ENCODE data around the gene TARDBP. TPM values are rescaled to one million over a fixed set of nuclear protein-coding genes. Genes with fewer than 3 reads are reported as not detected.

The TARDBP gene
- total and polyA plus RNA-seq, 2 donors (not counting 1 experiment from before 2014, with no cell fraction given), result 97.1 to 161 TPM

GRCh38 chr1:11044849-11045427 is 32.5 kb downstream of the TARDBP start:
- Histone ChIP-seq H3K4me1 (ENCODE audit: control insufficient read depth, extremely low read depth, insufficient read depth, low read length) (no peaks in the 10 kb centered on the region), H3K4me3 (replicated peaks in 1 of 4; ENCODE audit: control extremely low read depth in 1 of 4, insufficient read depth in 1 of 4, low read depth in 3 of 4, low read length in 4 of 4) (no peak overlapping the region), H3K27ac (ENCODE audit: insufficient read depth, low read length) (no peak overlapping the region), H3K79me2 (ENCODE audit: control insufficient read depth, insufficient read depth, low read length) (no peaks in the 10 kb centered on the region), H2AFZ (ENCODE audit: low read length) (no peak overlapping the region), H3K9me3 (ENCODE audit: control insufficient read depth, insufficient read depth, low read depth, low read length) (no peaks in the 10 kb centered on the region), H3K4me2 (ENCODE audit: extremely low read depth, insufficient read depth, low read length) (no peak overlapping the region), H4K20me1 (ENCODE audit: control insufficient read depth, extremely low read depth, insufficient read depth, low read length) (no peaks in the 10 kb centered on the region), H3K27me3 (ENCODE audit: control insufficient read depth, insufficient read depth, low read length) (no peaks in the 10 kb centered on the region), H3K9ac (ENCODE audit: insufficient read depth, low read length) (no peak overlapping the region), H3K36me3 (ENCODE audit: control insufficient read depth, insufficient read depth, low read length) (no peaks in the 10 kb centered on the region)
- DNase-seq (ENCODE audit: low read depth in 2 of 2), result no peak
- no peak for TF ChIP-seq CTCF (conservative IDR thresholded peaks at IDR 0.05 in 1 of 2, IDR thresholded peaks at IDR 0.05 in 1 of 2; ENCODE audit: low read depth in 1 of 2, low read length in 2 of 2)

GRCh38 chr1:11045428-11046269 is 33.2 kb downstream of the TARDBP start:
- Histone ChIP-seq H4K20me1 (ENCODE audit: control insufficient read depth, extremely low read depth, insufficient read depth, low read length) (no peaks in the 10 kb centered on the region), H3K36me3 (ENCODE audit: control insufficient read depth, insufficient read depth, low read length) (no peaks in the 10 kb centered on the region), H2AFZ (ENCODE audit: low read length) (no peak overlapping the region), H3K9ac (ENCODE audit: insufficient read depth, low read length) (no peak overlapping the region), H3K4me2 (ENCODE audit: extremely low read depth, insufficient read depth, low read length) (no peak overlapping the region), H3K27me3 (ENCODE audit: control insufficient read depth, insufficient read depth, low read length) (no peaks in the 10 kb centered on the region), H3K9me3 (ENCODE audit: control insufficient read depth, insufficient read depth, low read depth, low read length) (no peaks in the 10 kb centered on the region), H3K27ac (ENCODE audit: insufficient read depth, low read length) (no peak overlapping the region), H3K4me3 (replicated peaks in 1 of 4; ENCODE audit: control extremely low read depth in 1 of 4, insufficient read depth in 1 of 4, low read depth in 3 of 4, low read length in 4 of 4) (no peak overlapping the region), H3K4me1 (ENCODE audit: control insufficient read depth, extremely low read depth, insufficient read depth, low read length) (no peaks in the 10 kb centered on the region), H3K79me2 (ENCODE audit: control insufficient read depth, insufficient read depth, low read length) (no peaks in the 10 kb centered on the region)
- DNase-seq (ENCODE audit: low read depth in 2 of 2), result no peak
- TF ChIP-seq EZH2 (IDR thresholded peaks at IDR 0.05; ENCODE audit: low read length, missing control alignments), result no peak
- no peak for TF ChIP-seq CTCF (conservative IDR thresholded peaks at IDR 0.05 in 1 of 2, IDR thresholded peaks at IDR 0.05 in 1 of 2; ENCODE audit: low read depth in 1 of 2, low read length in 2 of 2)

- H3K9ac ChIP-seq (ENCODE audit: insufficient read depth, low read length), result no peak overlapping the region
- H2AFZ ChIP-seq (ENCODE audit: low read length), result no peak overlapping the region
- no peak for DNase-seq (ENCODE audit: low read depth in 2 of 2)
- H3K27ac ChIP-seq (ENCODE audit: insufficient read depth, low read length), result no peak overlapping the region
- no peaks in the 10 kb centered on the region for H3K4me1 ChIP-seq (ENCODE audit: control insufficient read depth, extremely low read depth, insufficient read depth, low read length)
- H3K9me3 ChIP-seq (ENCODE audit: control insufficient read depth, insufficient read depth, low read depth, low read length), result no peaks in the 10 kb centered on the region
- H3K4me3 ChIP-seq (replicated peaks in 1 of 4; ENCODE audit: control extremely low read depth in 1 of 4, insufficient read depth in 1 of 4, low read depth in 3 of 4, low read length in 4 of 4), result no peak overlapping the region
- TF ChIP-seq CTCF (conservative IDR thresholded peaks at IDR 0.05 in 1 of 2, IDR thresholded peaks at IDR 0.05 in 1 of 2; ENCODE audit: low read depth in 1 of 2, low read length in 2 of 2) (no peak), EZH2 (IDR thresholded peaks at IDR 0.05; ENCODE audit: low read length, missing control alignments) (no peak)
- H3K79me2 ChIP-seq (ENCODE audit: control insufficient read depth, insufficient read depth, low read length), result no peaks in the 10 kb centered on the region
- no peaks in the 10 kb centered on the region for H4K20me1 ChIP-seq (ENCODE audit: control insufficient read depth, extremely low read depth, insufficient read depth, low read length)
- H3K27me3 ChIP-seq (ENCODE audit: control insufficient read depth, insufficient read depth, low read length), result no peaks in the 10 kb centered on the region
- no peaks in the 10 kb centered on the region for H3K36me3 ChIP-seq (ENCODE audit: control insufficient read depth, insufficient read depth, low read length)
- H3K4me2 ChIP-seq (ENCODE audit: extremely low read depth, insufficient read depth, low read length), result no peak overlapping the region
Observed at GRCh38 chr1:11046270-11046566, 33.8 kb downstream of the TARDBP start.

Data from fibroblast of lung (primary cell).